Small intestine (tissue), 7 donors: Measurements from ENCODE around the gene MRPL55. TPM values are rescaled to one million over a fixed set of nuclear protein-coding genes. Genes with fewer than 3 reads are reported as not detected.

Source experiments
- DNase-seq, 2 donors: peaks; one replicate each; pipeline versions ENCODE4 v3.0.0 to v3.0.0-alpha.2; 2013
- FAIRE-seq: peaks from 2 replicates; lab custom pipeline; 2012; peaks lifted over from hg19 to GRCh38; lab: Jason Lieb, UNC
- H3K27ac ChIP-seq, 3 donors: one replicate each; pipeline ENCODE4 v1.5.1; 2013; ENCODE audit warnings: low read length in 2 of 3, mild to moderate bottlenecking in 2 of 3, control low read depth in 1 of 3, inconsistent platforms in 1 of 3, low read depth in 1 of 3, moderate library complexity in 1 of 3
- H3K27me3 ChIP-seq, 3 donors: one replicate each; pipeline ENCODE4 v1.6.1; 2013; ENCODE audit warnings: low read length in 3 of 3, inconsistent platforms in 1 of 3; ENCODE audit not compliant: control insufficient read depth in 3 of 3, insufficient read depth in 3 of 3
- H3K36me3 ChIP-seq, 3 donors: one replicate each; pipeline ENCODE4 v1.6.1; 2013; ENCODE audit warnings: low read length in 3 of 3, inconsistent platforms in 1 of 3, low read depth in 1 of 3, mild to moderate bottlenecking in 1 of 3, moderate library complexity in 1 of 3; ENCODE audit not compliant: control insufficient read depth in 3 of 3, insufficient read depth in 2 of 3
- H3K4me1 ChIP-seq, 3 donors: one replicate each; pipeline ENCODE4 v1.6.1; 2013; ENCODE audit warnings: low read length in 2 of 3, inconsistent platforms in 1 of 3, low read depth in 1 of 3, mild to moderate bottlenecking in 1 of 3, moderate library complexity in 1 of 3; ENCODE audit not compliant: control insufficient read depth in 3 of 3, insufficient read depth in 2 of 3
- H3K4me3 ChIP-seq, 3 donors: one replicate each; pipeline ENCODE4 v1.5.1; 2013; ENCODE audit warnings: low read length in 3 of 3, control low read depth in 1 of 3, inconsistent platforms in 1 of 3, low read depth in 1 of 3, mild to moderate bottlenecking in 1 of 3, moderate library complexity in 1 of 3
- H3K9me3 ChIP-seq, 2 donors: one replicate each; pipeline ENCODE4 v1.6.1; 2013; ENCODE audit warnings: low read depth in 1 of 2, low read length in 1 of 2; ENCODE audit not compliant: control insufficient read depth in 2 of 2, insufficient read depth in 1 of 2
- WGBS, 3 donors: extraction: QIAGEN DNeasy Blood & Tissue Kit; methylation state at CpG; one replicate each; pipeline ENCODE4 v1.1.7; 2013; 5-methylcytosine and 5-hydroxymethylcytosine counted together
- polyA plus RNA-seq, 4 donors: library from polyadenylated mRNA; stranded (reverse) in 3 of 4; unstranded in 1 of 4; fragments of 200-250 nt in 3 of 4; fragments of 120-200 nt in 1 of 4; gene quantifications; one replicate each; pipeline versions ENCODE4 v1.2.1 to v1.2.3, GENCODE V29; 2013
- donor health status: healthy with polysubstance abuse.
- donor health status: control.
- donor health status: control.
- donor health status: Bipolar disorder and iron deficiency.
- donor health status: healthy.

The MRPL55 gene
- polyA plus RNA-seq, 4 donors, result 56.8 to 148 (median 96.5) TPM

GRCh38 chr1:228072658-228073043, 36.4 kb downstream of the MRPL55 start:
- WGBS, 3 donors, result 42 to 48% (median 44%) methylated on average over 5 of the region's 5 CpGs
- H3K4me3 ChIP-seq, result no peak overlapping the region
- H3K36me3 ChIP-seq, result no peaks in the 10 kb centered on the region
- no peak overlapping the region for H3K27ac ChIP-seq
- no peak for FAIRE-seq
- no peaks in the 10 kb centered on the region for H3K9me3 ChIP-seq
- no peaks in the 10 kb centered on the region for H3K4me1 ChIP-seq
- no peak for DNase-seq
- H3K27me3 ChIP-seq, result peaks cover 0 to 39% (median 0%) of the 10 kb centered on the region in 3 donors

GRCh38 chr1:228071839-228072657, 37.1 kb downstream of the MRPL55 start:
- 24 to 53% (median 47%) methylated on average over 7 of the region's 7 CpGs for WGBS, 3 donors
- Histone ChIP-seq H3K27me3 (peaks cover 0 to 43% (median 0%) of the 10 kb centered on the region in 3 donors), H3K36me3 (no peaks in the 10 kb centered on the region), H3K27ac (no peak overlapping the region), H3K4me3 (no peak overlapping the region), H3K9me3 (no peaks in the 10 kb centered on the region), H3K4me1 (no peaks in the 10 kb centered on the region)
- FAIRE-seq, result no peak
- no peak for DNase-seq

GRCh38 chr1:228070851-228071250, 38.2 kb downstream of the MRPL55 start:
- DNase-seq, result no peak
- no peak for FAIRE-seq
- no peaks in the 10 kb centered on the region for H3K36me3 ChIP-seq
- no peaks in the 10 kb centered on the region for H3K4me1 ChIP-seq
- 61 to 73% (median 69%) methylated on average over 3 of the region's 3 CpGs for WGBS, 3 donors
- H3K27ac ChIP-seq, result no peak overlapping the region
- H3K9me3 ChIP-seq, result no peaks in the 10 kb centered on the region
- peaks cover 0 to 52% (median 3%) of the 10 kb centered on the region in 3 donors for H3K27me3 ChIP-seq
- H3K4me3 ChIP-seq, result no peak overlapping the region

GRCh38 chr1:228070173-228070572, 38.9 kb downstream of the MRPL55 start:
- FAIRE-seq (no peak), DNase-seq (no peak)
- no peaks in the 10 kb centered on the region for H3K4me1 ChIP-seq
- WGBS, 3 donors, result 54 to 60% (median 58%) methylated on average over 2 of the region's 2 CpGs
- H3K9me3 ChIP-seq, result no peaks in the 10 kb centered on the region
- H3K4me3 ChIP-seq, result no peak overlapping the region
- no peaks in the 10 kb centered on the region for H3K36me3 ChIP-seq
- peaks cover 0 to 47% (median 5%) of the 10 kb centered on the region in 3 donors for H3K27me3 ChIP-seq
- no peak overlapping the region for H3K27ac ChIP-seq

GRCh38 chr1:228068359-228068758, 40.7 kb downstream of the MRPL55 start:
- DNase-seq (no peak), FAIRE-seq (no peak)
- H3K4me1 ChIP-seq, result no peaks in the 10 kb centered on the region
- peaks cover 0 to 33% (median 5%) of the 10 kb centered on the region in 3 donors for H3K27me3 ChIP-seq
- 71 to 77% (median 75%) methylated on average over 7 of the region's 7 CpGs for WGBS, 3 donors
- no peak overlapping the region for H3K4me3 ChIP-seq
- no peaks in the 10 kb centered on the region for H3K36me3 ChIP-seq
- H3K9me3 ChIP-seq, result no peaks in the 10 kb centered on the region
- H3K27ac ChIP-seq, result no peak overlapping the region

GRCh38 chr1:228066891-228067654, 42.0 kb downstream of the MRPL55 start:
- Histone ChIP-seq H3K9me3 (no peaks in the 10 kb centered on the region), H3K4me1 (no peaks in the 10 kb centered on the region), H3K27me3 (peaks cover 0 to 32% (median 5%) of the 10 kb centered on the region in 3 donors), H3K4me3 (no peak overlapping the region), H3K36me3 (no peaks in the 10 kb centered on the region), H3K27ac (no peak overlapping the region)
- FAIRE-seq, result no peak
- WGBS, 3 donors, result 45 to 55% (median 51%) methylated on average over 10 of the region's 10 CpGs
- no peak for DNase-seq

- no peak for DNase-seq
- Histone ChIP-seq H3K9me3 (no peaks in the 10 kb centered on the region), H3K27ac (no peak overlapping the region), H3K27me3 (peaks cover 0 to 38% (median 5%) of the 10 kb centered on the region in 3 donors), H3K4me1 (no peaks in the 10 kb centered on the region), H3K4me3 (no peak overlapping the region), H3K36me3 (no peaks in the 10 kb centered on the region)
- 31 to 45% (median 42%) methylated on average over 4 of the region's 4 CpGs for WGBS, 3 donors
- FAIRE-seq, result no peak
Measured at GRCh38 chr1:228066416-228066815, 42.7 kb downstream of the MRPL55 start.

GRCh38 chr1:228065543-228066347, 43.4 kb downstream of the MRPL55 start:
- DNase-seq (no peak), FAIRE-seq (no peak)
- Histone ChIP-seq H3K9me3 (no peaks in the 10 kb centered on the region), H3K36me3 (no peaks in the 10 kb centered on the region), H3K27ac (no peak overlapping the region), H3K27me3 (peaks cover 0 to 44% (median 7%) of the 10 kb centered on the region in 3 donors), H3K4me1 (peaks cover 0 to 4% (median 0%) of the 10 kb centered on the region in 3 donors), H3K4me3 (no peak overlapping the region)
- WGBS, 3 donors, result 69 to 78% (median 76%) methylated on average over 14 to 15 of the region's 15 CpGs
